ENCODE measurements around the gene FTH1. TPM values are rescaled to one million over a fixed set of nuclear protein-coding genes. Genes with fewer than 3 reads are reported as not detected.

Gene FTH1
- polyA plus RNA-seq, 1 of the 3 experiments (the other 2 are of a cell fraction) = 1,229 TPM

DNA sequence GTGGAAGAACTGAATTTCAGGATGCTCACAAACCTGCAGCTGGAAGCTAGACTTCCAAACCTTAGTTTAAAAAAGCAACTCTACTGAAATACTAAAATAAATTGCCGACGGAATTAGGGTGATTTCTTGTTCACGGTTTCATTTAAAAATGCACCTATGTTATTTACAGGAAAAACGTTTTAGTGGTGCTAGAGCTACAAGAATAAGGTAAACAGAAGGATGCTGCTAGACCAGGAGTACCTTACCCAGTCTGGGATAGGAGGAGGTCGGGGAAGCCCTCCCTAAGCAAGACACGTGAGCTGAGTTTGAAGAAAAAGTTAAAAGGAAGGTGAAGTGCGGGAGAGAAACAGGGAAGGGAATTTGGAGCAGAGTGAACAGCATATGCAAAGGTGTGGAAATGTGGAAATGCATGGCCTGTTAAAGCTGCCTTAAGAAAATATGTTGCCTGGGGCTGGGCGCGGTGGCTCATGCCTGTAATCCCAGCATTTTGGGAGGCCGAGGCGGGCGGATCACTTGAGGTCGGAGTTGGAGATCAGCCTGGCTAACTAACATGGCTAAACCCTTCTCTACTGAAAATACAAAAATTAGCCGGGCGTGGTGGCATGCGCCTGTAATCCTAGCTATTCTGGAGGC lies 1.4 kb upstream of the FTH1 start (continued):
- TF ChIP-seq, protein P1, sequence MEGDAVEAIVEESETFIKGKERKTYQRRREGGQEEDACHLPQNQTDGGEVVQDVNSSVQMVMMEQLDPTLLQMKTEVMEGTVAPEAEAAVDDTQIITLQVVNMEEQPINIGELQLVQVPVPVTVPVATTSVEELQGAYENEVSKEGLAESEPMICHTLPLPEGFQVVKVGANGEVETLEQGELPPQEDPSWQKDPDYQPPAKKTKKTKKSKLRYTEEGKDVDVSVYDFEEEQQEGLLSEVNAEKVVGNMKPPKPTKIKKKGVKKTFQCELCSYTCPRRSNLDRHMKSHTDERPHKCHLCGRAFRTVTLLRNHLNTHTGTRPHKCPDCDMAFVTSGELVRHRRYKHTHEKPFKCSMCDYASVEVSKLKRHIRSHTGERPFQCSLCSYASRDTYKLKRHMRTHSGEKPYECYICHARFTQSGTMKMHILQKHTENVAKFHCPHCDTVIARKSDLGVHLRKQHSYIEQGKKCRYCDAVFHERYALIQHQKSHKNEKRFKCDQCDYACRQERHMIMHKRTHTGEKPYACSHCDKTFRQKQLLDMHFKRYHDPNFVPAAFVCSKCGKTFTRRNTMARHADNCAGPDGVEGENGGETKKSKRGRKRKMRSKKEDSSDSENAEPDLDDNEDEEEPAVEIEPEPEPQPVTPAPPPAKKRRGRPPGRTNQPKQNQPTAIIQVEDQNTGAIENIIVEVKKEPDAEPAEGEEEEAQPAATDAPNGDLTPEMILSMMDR (IDR thresholded peaks at IDR 0.05) = no peak

DNA sequence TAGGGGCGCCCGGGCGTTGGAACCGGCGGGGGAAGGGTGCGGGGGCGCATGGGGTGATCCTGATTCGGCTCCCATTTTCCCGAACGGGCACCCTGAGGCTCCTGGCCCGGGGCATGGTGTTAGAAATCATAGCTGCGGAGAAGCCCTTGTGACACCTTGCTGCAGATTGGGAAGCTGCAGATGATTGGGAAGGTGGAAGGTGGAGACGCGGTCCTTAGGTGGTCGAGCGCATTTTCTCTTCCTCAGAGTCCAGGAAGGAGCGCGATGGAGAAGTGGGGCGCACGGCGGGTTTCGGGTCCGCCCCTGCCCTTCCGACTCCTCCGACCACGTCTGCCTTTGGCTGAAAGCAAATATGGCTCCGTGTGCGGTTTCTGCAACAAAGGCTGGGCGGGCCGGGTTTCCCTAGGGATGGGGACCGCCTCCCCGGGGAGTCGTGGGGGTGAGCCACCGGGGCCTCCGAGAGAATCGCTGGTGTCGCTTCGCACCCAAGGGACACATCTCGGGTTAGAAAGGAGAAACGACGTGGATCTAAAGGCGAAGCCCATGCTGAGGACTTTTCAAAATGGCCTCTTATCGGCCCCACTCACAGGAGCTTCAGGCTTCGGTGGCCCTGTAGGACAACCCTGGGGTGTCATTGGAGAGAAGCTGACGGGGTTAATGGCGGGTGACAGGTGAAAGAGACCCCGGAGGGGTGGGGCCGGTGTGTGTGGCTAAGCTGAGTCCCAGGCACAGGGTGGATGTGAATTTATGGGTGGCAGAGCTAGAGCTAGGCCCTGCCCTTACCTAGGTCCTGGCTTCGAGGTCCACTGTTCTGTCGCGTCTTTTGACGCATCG lies 707 bp upstream of the FTH1 start:
- Histone ChIP-seq H3K4me3 (ENCODE audit: low read depth in 2 of 2, low read length in 1 of 2) (peak overlapping the region; percentile 99), H3K36me3 (replicated peaks in 1 of 2; ENCODE audit: control insufficient read depth in 1 of 2, insufficient read depth in 2 of 2, low read length in 1 of 2) (peaks cover 27 to 34% of the 10 kb centered on the region in 2 experiments), H3K9ac (peak overlapping the region; percentile 95), H3K4me1 (ENCODE audit: control insufficient read depth in 1 of 2, insufficient read depth in 2 of 2, low read depth in 1 of 2, low read length in 1 of 2) (peaks cover 45 to 60% of the 10 kb centered on the region in 2 experiments), H2AFZ (ENCODE audit: low read depth) (peak overlapping the region; percentile 80), H3K27me3 (ENCODE audit: insufficient read depth) (no peaks in the 10 kb centered on the region), H3K27ac (ENCODE audit: low read depth in 2 of 2, low read length in 1 of 2) (peak overlapping the region; percentile 94 to 97), H3F3A (replicated peaks; ENCODE audit: insufficient read depth) (peaks cover 71% of the 10 kb centered on the region), H3K9me2 (no peaks in the 10 kb centered on the region), H4K20me1 (ENCODE audit: insufficient read depth) (peaks cover 41% of the 10 kb centered on the region), H3K4me2 (peak overlapping the region; percentile 88), H3K79me2 (ENCODE audit: insufficient read depth) (peaks cover 43% of the 10 kb centered on the region), H3K9me3 (no peaks in the 10 kb centered on the region)
- POLR2A ChIA-PET = interaction anchor here (0.6 to 5.2 kb wide), 22 partner anchors 8 to 431 kb away, joined by 3 to 76 read pairs (median 5); partner anchors contain the start of genes BEST1 and FADS2
- 12% methylated on average over 49 of the region's 53 CpGs for WGBS (ENCODE audit: low lambda C conversion rate)
- peak; percentile 61 for DNase-seq
- TF ChIP-seq NRF1 (IDR thresholded peaks at IDR 0.05; ENCODE audit: low read depth, low read length) (no peak), TCF12 (IDR thresholded peaks at IDR 0.05) (no peak), POLR2AphosphoS5 (IDR thresholded peaks at IDR 0.05; ENCODE audit: low read depth, low read length) (no peak), GATA2 (CRISPR knock-in tag; IDR thresholded peaks at IDR 0.05) (no peak), RCOR1 (IDR thresholded peaks at IDR 0.05; ENCODE audit: low read length) (no peak), TAF1 (IDR thresholded peaks at IDR 0.05; ENCODE audit: borderline replicate concordance, low read depth, low read length) (peak; percentile 26; the same call in 1 of the 2 replicates), YY1 (IDR thresholded peaks at IDR 0.05; ENCODE audit: low read depth) (peak; percentile 83), TEAD4 (IDR thresholded peaks at IDR 0.05; ENCODE audit: borderline replicate concordance, insufficient read depth) (no peak), RXRA (IDR thresholded peaks at IDR 0.05; ENCODE audit: borderline replicate concordance, low read depth) (no peak; the same call in 1 of the 2 replicates), GABPA (IDR thresholded peaks at IDR 0.05; ENCODE audit: low read depth) (no peak), JUND (IDR thresholded peaks at IDR 0.05) (no peak), ELF1 (IDR thresholded peaks at IDR 0.05) (no peak), EZH2phosphoT487 (IDR thresholded peaks at IDR 0.05; ENCODE audit: borderline replicate concordance, low read depth) (no peak), CHD2 (IDR thresholded peaks at IDR 0.05; ENCODE audit: low read length, partially characterized antibody) (no peak), RFX5 (IDR thresholded peaks at IDR 0.05; ENCODE audit: low read length) (no peak)
- TF ChIP-seq, protein P2, sequence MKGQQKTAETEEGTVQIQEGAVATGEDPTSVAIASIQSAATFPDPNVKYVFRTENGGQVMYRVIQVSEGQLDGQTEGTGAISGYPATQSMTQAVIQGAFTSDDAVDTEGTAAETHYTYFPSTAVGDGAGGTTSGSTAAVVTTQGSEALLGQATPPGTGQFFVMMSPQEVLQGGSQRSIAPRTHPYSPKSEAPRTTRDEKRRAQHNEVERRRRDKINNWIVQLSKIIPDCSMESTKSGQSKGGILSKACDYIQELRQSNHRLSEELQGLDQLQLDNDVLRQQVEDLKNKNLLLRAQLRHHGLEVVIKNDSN (IDR thresholded peaks at IDR 0.05; ENCODE audit: borderline replicate concordance, low read depth) = no peak
- TF ChIP-seq, protein P3, sequence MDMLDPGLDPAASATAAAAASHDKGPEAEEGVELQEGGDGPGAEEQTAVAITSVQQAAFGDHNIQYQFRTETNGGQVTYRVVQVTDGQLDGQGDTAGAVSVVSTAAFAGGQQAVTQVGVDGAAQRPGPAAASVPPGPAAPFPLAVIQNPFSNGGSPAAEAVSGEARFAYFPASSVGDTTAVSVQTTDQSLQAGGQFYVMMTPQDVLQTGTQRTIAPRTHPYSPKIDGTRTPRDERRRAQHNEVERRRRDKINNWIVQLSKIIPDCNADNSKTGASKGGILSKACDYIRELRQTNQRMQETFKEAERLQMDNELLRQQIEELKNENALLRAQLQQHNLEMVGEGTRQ (IDR thresholded peaks at IDR 0.05; ENCODE audit: borderline replicate concordance, low read depth, low read length) = no peak
- TF ChIP-seq, protein P4, sequence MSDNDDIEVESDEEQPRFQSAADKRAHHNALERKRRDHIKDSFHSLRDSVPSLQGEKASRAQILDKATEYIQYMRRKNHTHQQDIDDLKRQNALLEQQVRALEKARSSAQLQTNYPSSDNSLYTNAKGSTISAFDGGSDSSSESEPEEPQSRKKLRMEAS (IDR thresholded peaks at IDR 0.05; ENCODE audit: low read depth) = 0 out of 2 replicates have a peak, but pooled peaks have one; percentile 7
- TF ChIP-seq, protein P1 (IDR thresholded peaks at IDR 0.05) = no peak
- TF ChIP-seq, protein P5, sequence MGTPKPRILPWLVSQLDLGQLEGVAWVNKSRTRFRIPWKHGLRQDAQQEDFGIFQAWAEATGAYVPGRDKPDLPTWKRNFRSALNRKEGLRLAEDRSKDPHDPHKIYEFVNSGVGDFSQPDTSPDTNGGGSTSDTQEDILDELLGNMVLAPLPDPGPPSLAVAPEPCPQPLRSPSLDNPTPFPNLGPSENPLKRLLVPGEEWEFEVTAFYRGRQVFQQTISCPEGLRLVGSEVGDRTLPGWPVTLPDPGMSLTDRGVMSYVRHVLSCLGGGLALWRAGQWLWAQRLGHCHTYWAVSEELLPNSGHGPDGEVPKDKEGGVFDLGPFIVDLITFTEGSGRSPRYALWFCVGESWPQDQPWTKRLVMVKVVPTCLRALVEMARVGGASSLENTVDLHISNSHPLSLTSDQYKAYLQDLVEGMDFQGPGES (IDR thresholded peaks at IDR 0.05; ENCODE audit: low read depth, low read length) = no peak
- TF ChIP-seq, protein P6, sequence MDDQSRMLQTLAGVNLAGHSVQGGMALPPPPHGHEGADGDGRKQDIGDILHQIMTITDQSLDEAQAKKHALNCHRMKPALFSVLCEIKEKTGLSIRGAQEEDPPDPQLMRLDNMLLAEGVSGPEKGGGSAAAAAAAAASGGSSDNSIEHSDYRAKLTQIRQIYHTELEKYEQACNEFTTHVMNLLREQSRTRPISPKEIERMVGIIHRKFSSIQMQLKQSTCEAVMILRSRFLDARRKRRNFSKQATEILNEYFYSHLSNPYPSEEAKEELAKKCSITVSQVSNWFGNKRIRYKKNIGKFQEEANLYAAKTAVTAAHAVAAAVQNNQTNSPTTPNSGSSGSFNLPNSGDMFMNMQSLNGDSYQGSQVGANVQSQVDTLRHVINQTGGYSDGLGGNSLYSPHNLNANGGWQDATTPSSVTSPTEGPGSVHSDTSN (IDR thresholded peaks at IDR 0.05) = no peak
- CTCF ChIA-PET = interaction anchor here (0.7 to 11.7 kb wide), 14 partner anchors 11 to 156 kb away, joined by 3 to 64 read pairs (median 4); partner anchors contain the start of gene INCENP
